ENCODE results near the gene SLC25A23.
A peak's percentile ranks its signal among the peaks of the same experiment; 100 is the strongest.

SLC25A23 gene

GRCh38 chr19:6476155-6476895, 16.7 kb upstream of the SLC25A23 start:
- no peaks in the 10 kb centered on the region for H3F3A ChIP-seq (ENCODE audit: insufficient read depth, low read length)
- no peaks in the 10 kb centered on the region for H3K9me2 ChIP-seq (replicated peaks; ENCODE audit: insufficient read depth, low read length)
- H4K20me1 ChIP-seq (ENCODE audit: insufficient read depth, low read length): no peaks in the 10 kb centered on the region
- no peak overlapping the region for H3K4me3 ChIP-seq (ENCODE audit: low read length)
- H3K36me3 ChIP-seq (replicated peaks; ENCODE audit: insufficient read depth, low read length): no peaks in the 10 kb centered on the region
- TF ChIP-seq EZH2 (optimal IDR thresholded peaks at IDR 0.05; ENCODE audit: low read depth, low read length) (no peak), CTCF (IDR thresholded peaks at IDR 0.05; ENCODE audit: low read length) (no peak)
- H3K27me3 ChIP-seq (replicated peaks; ENCODE audit: insufficient read depth, low read length): no peaks in the 10 kb centered on the region
- 0 out of 2 replicates have a peak, but pooled peaks cover 2% of the 10 kb centered on the region for H3K79me2 ChIP-seq (ENCODE audit: low read length)
- H2AFZ ChIP-seq (ENCODE audit: low read length): no peak overlapping the region
- no peak overlapping the region for H3K27ac ChIP-seq (ENCODE audit: low read length)
- peak; percentile 23 for DNase-seq
- H3K4me1 ChIP-seq (ENCODE audit: low read length): peaks cover 6% of the 10 kb centered on the region; the same call in 1 of the 2 replicates
- no peak overlapping the region for H3K9ac ChIP-seq (ENCODE audit: low read length)
- H3K4me2 ChIP-seq (ENCODE audit: low read depth, low read length): no peak overlapping the region
- H3K9me3 ChIP-seq (replicated peaks; ENCODE audit: insufficient read depth, low read length): no peaks in the 10 kb centered on the region

GRCh38 chr19:6475321-6476108, 15.9 kb upstream of the SLC25A23 start:
- Histone ChIP-seq H3K9ac (ENCODE audit: low read length) (no peak overlapping the region), H3K9me2 (replicated peaks; ENCODE audit: insufficient read depth, low read length) (no peaks in the 10 kb centered on the region), H4K20me1 (ENCODE audit: insufficient read depth, low read length) (no peaks in the 10 kb centered on the region), H3K9me3 (replicated peaks; ENCODE audit: insufficient read depth, low read length) (no peaks in the 10 kb centered on the region), H3K27me3 (replicated peaks; ENCODE audit: insufficient read depth, low read length) (no peaks in the 10 kb centered on the region), H3K4me2 (ENCODE audit: low read depth, low read length) (no peak overlapping the region), H3K27ac (ENCODE audit: low read length) (no peak overlapping the region), H2AFZ (ENCODE audit: low read length) (no peak overlapping the region), H3K4me1 (ENCODE audit: low read length) (no peaks in the 10 kb centered on the region), H3K36me3 (replicated peaks; ENCODE audit: insufficient read depth, low read length) (no peaks in the 10 kb centered on the region), H3K4me3 (ENCODE audit: low read length) (no peak overlapping the region), H3F3A (ENCODE audit: insufficient read depth, low read length) (no peaks in the 10 kb centered on the region), H3K79me2 (ENCODE audit: low read length) (no peaks in the 10 kb centered on the region)
- no peak for DNase-seq
- TF ChIP-seq EZH2 (optimal IDR thresholded peaks at IDR 0.05; ENCODE audit: low read depth, low read length): no peak
- TF ChIP-seq EZH2phosphoT487 (IDR thresholded peaks at IDR 0.05; ENCODE audit: low read length): no peak
- no peak for TF ChIP-seq CTCF (IDR thresholded peaks at IDR 0.05; ENCODE audit: low read length)

GRCh38 chr19:6473647-6474046, 14.1 kb upstream of the SLC25A23 start:
- no peak overlapping the region for H3K4me2 ChIP-seq (ENCODE audit: low read depth, low read length)
- no peaks in the 10 kb centered on the region for H3K9me3 ChIP-seq (replicated peaks; ENCODE audit: insufficient read depth, low read length)
- no peaks in the 10 kb centered on the region for H3K79me2 ChIP-seq (ENCODE audit: low read length)
- DNase-seq: no peak
- H3F3A ChIP-seq (ENCODE audit: insufficient read depth, low read length): no peaks in the 10 kb centered on the region
- H3K27ac ChIP-seq (ENCODE audit: low read length): no peak overlapping the region
- no peaks in the 10 kb centered on the region for H3K36me3 ChIP-seq (replicated peaks; ENCODE audit: insufficient read depth, low read length)
- no peak overlapping the region for H3K9ac ChIP-seq (ENCODE audit: low read length)
- no peaks in the 10 kb centered on the region for H4K20me1 ChIP-seq (ENCODE audit: insufficient read depth, low read length)
- no peaks in the 10 kb centered on the region for H3K4me1 ChIP-seq (ENCODE audit: low read length)
- no peaks in the 10 kb centered on the region for H3K9me2 ChIP-seq (replicated peaks; ENCODE audit: insufficient read depth, low read length)
- H3K4me3 ChIP-seq (ENCODE audit: low read length): no peak overlapping the region
- no peak overlapping the region for H2AFZ ChIP-seq (ENCODE audit: low read length)
- TF ChIP-seq CTCF (IDR thresholded peaks at IDR 0.05; ENCODE audit: low read length) (no peak), EZH2phosphoT487 (IDR thresholded peaks at IDR 0.05; ENCODE audit: low read length) (no peak), EZH2 (optimal IDR thresholded peaks at IDR 0.05; ENCODE audit: low read depth, low read length) (no peak)
- no peaks in the 10 kb centered on the region for H3K27me3 ChIP-seq (replicated peaks; ENCODE audit: insufficient read depth, low read length)
